Glutamatergic neuron (in vitro differentiated cells): Measurements from ENCODE around the gene KIRREL3. TPM values are rescaled to one million over a fixed set of nuclear protein-coding genes. Genes with fewer than 3 reads are reported as not detected.

Experiments used
- DNase-seq: peaks from one replicate; pipeline ENCODE4 v3.0.0; 2022
- H3K27ac Mint-ChIP-seq: one replicate; pipeline ENCODE4 v1.8.0; 2020; ENCODE audit warnings: mild to moderate bottlenecking, mixed read lengths, inconsistent platforms; ENCODE audit not compliant: unreplicated experiment
- H3K27me3 Mint-ChIP-seq: one replicate; pipeline ENCODE4 v1.8.0; 2020; ENCODE audit warnings: mild to moderate bottlenecking, moderate library complexity, mixed read lengths, inconsistent platforms; ENCODE audit not compliant: unreplicated experiment
- H3K36me3 Mint-ChIP-seq: one replicate; pipeline ENCODE4 v1.8.0; 2020; ENCODE audit warnings: mild to moderate bottlenecking, mixed read lengths, inconsistent platforms; ENCODE audit not compliant: unreplicated experiment
- H3K4me1 Mint-ChIP-seq: one replicate; pipeline ENCODE4 v1.8.0; 2020; ENCODE audit warnings: mild to moderate bottlenecking, low read depth, mixed read lengths, inconsistent platforms; ENCODE audit not compliant: unreplicated experiment
- H3K4me3 Mint-ChIP-seq: one replicate; pipeline ENCODE4 v1.8.0; 2020; ENCODE audit warnings: mild to moderate bottlenecking, mixed read lengths, inconsistent platforms; ENCODE audit not compliant: unreplicated experiment
- H3K9me3 Mint-ChIP-seq: one replicate; pipeline ENCODE4 v1.8.0; 2020; ENCODE audit warnings: mild to moderate bottlenecking, moderate library complexity, mixed read lengths, inconsistent platforms; ENCODE audit not compliant: unreplicated experiment
- total RNA-seq: library from RNA; stranded (reverse); fragmentation: NEBNext Ultra II Directional; extraction: Animal tissue kit (Norgen Biotek cat#: 25700); gene quantifications from one replicate; pipeline ENCODE4 v1.2.1, GENCODE V29; 2021; ENCODE audit not compliant: unreplicated experiment
- TF ChIP-seq, protein P1 (sequence below): fragments of 200-600 bp; sonication (generic); IDR thresholded peaks from one replicate; pipeline ENCODE4 v1.5.0; 2021; ENCODE audit not compliant: partially characterized antibody, unreplicated experiment

KIRREL3 gene
- total RNA-seq, 1 donor from 2014 or later = 25.3 TPM

DNA sequence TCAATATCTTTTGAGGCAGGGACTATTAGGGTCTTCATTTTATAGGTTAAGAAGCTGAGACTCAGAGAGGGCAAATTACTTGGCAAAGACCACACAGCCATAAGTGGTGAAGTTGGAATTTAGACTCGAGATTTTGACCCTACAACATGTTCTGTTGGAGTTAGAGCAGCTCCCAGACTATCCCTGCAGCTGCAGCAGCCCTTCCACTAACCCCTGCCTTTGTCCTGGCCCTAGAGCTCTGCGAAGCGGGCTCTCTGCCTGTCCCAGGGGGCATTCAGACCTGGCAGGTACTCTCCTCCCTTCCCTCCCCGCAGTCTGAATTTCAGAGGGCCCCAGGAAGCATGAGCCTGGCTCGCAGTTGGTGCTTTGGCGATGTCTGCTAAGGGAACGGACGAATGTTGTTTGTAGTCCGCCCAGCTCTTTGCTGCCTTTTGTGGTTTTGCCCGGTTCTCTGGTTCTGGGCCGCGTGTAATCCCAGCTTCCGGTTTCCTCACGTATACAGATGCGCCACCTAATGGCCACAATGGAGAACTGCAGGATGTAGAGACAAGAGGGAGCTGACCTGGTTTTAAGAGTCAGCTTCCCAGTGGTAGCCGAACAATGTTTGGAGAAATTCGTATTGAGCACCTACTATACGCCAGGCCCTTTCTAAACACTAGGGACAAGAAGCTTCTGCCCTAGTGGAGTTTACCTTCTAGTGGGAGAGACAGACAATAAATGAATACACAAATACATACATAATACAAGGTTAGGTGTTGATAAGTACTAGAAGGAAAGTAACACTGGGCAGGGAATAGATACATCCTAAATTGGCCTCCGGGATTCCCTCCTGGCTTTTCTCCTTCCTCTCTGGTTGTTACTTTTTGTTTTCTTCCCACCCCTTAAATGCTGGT is 519.9 kb downstream of the KIRREL3 start:
- Mint-ChIP-seq H3K27me3 (peaks cover 9% of the 10 kb centered on the region), H3K4me3 (peak overlapping the region; percentile 79), H3K27ac (peak overlapping the region; percentile 96), H3K9me3 (peaks cover 8% of the 10 kb centered on the region), H3K4me1 (peaks cover 24% of the 10 kb centered on the region), H3K36me3 (no peaks in the 10 kb centered on the region)
- TF ChIP-seq, protein P1, sequence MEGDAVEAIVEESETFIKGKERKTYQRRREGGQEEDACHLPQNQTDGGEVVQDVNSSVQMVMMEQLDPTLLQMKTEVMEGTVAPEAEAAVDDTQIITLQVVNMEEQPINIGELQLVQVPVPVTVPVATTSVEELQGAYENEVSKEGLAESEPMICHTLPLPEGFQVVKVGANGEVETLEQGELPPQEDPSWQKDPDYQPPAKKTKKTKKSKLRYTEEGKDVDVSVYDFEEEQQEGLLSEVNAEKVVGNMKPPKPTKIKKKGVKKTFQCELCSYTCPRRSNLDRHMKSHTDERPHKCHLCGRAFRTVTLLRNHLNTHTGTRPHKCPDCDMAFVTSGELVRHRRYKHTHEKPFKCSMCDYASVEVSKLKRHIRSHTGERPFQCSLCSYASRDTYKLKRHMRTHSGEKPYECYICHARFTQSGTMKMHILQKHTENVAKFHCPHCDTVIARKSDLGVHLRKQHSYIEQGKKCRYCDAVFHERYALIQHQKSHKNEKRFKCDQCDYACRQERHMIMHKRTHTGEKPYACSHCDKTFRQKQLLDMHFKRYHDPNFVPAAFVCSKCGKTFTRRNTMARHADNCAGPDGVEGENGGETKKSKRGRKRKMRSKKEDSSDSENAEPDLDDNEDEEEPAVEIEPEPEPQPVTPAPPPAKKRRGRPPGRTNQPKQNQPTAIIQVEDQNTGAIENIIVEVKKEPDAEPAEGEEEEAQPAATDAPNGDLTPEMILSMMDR = peak; percentile 95
- peak; percentile 78 for DNase-seq

DNA sequence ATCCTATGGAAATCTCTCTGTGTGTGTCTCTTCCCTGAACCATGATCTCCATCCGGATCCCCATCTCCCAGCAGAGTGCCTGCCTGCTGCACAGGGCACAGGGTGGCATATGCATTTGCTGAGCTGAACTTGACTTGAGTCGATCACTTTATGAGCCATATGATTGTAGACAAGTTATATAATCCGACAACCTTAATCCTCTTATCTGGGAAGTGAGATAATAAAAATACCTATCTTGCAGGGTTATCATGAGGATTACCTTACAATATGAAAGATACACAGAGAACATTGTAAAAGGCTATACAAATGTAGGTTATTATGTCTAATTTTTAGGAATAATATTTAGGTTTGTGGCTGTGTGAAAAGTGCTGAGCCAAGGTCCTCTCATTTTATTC is 520.6 kb downstream of the KIRREL3 start:
- TF ChIP-seq, protein P1 = no peak
- Mint-ChIP-seq H3K4me3 (no peak overlapping the region), H3K4me1 (peaks cover 20% of the 10 kb centered on the region), H3K27me3 (peaks cover 7% of the 10 kb centered on the region), H3K9me3 (peaks cover 8% of the 10 kb centered on the region), H3K27ac (peak overlapping the region; percentile 74), H3K36me3 (no peaks in the 10 kb centered on the region)
- DNase-seq = peak; percentile 3

DNA sequence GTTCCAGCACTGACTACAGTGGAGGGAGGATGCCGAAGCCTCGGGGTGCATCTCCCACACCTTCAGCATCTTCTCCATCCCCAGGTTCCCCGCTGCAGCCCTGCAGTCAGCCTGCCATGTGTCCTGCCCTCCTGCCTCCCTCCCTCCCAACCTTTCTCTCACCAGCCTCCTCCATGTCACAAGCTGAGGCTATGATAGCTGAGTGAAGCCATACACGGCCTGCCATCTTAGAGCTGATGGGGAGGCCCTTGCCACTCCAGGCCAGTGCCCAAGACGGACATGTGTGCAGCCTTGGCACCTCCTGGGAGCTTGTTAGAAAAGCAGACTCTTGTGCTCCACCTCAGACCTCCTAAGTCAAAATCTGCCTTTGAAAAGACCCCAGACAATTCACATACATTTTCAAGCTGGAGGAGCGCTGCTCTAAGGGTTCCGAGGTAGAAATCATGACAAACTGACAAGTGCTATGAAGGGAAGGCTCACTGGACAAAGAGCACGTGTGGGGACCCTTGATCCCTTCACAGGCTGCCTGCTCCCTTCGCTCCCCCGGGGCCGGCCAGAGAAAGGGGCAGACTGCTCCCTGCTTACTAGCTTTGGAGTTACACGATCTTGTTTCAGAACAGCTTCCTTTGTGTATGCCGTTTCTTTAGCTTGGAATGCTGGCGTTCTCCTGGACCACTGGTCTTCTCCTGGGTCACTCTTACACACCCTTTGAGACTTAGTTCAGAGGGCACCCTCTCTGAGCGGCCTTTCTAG is 521.2 kb downstream of the KIRREL3 start:
- Mint-ChIP-seq H3K9me3 (peaks cover 6% of the 10 kb centered on the region), H3K4me3 (peak overlapping the region; percentile 11), H3K36me3 (no peaks in the 10 kb centered on the region), H3K4me1 (peaks cover 20% of the 10 kb centered on the region), H3K27me3 (peaks cover 5% of the 10 kb centered on the region), H3K27ac (no peak overlapping the region)
- TF ChIP-seq, protein P1 = no peak
- no peak for DNase-seq

DNA sequence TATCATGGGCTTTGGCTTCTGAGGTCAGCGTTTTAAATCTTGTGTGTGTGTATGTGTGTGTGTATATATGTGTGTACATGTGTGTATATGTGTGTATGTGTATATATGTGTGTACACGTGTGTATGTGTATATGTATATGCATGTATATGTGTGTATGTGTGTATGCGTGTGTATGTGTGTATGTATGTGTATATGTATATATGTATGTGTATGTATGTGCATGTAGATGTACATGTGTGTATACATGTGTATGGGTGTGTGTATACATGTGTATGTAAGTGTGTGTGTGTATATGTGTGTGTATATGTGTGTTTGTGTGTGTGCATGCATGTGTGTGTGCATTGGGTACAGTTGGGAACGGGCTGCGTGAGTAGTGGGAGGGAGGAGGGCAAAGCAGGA is 522.1 kb downstream of the KIRREL3 start:
- H3K27ac Mint-ChIP-seq = peak overlapping the region; percentile 25
- H3K27me3 Mint-ChIP-seq = peaks cover 5% of the 10 kb centered on the region
- H3K4me1 Mint-ChIP-seq = peaks cover 20% of the 10 kb centered on the region
- no peaks in the 10 kb centered on the region for H3K36me3 Mint-ChIP-seq
- no peak overlapping the region for H3K4me3 Mint-ChIP-seq
- TF ChIP-seq, protein P1 = no peak
- peaks cover 6% of the 10 kb centered on the region for H3K9me3 Mint-ChIP-seq
- no peak for DNase-seq
